Activated naive CD4-positive, alpha-beta T cell (primary cell): ENCODE results near the gene BICC1.
"Not testable (repeated sequence)": the region's sequence is repeated elsewhere in the genome, so short reads cannot be mapped to it uniquely, and the experiment has no call there.

Experiments
- DNase-seq, 4 experiments: peaks; one replicate each; lab custom pipeline; 2025; lab: John Stamatoyannopoulos, UW

The BICC1 gene

DNA sequence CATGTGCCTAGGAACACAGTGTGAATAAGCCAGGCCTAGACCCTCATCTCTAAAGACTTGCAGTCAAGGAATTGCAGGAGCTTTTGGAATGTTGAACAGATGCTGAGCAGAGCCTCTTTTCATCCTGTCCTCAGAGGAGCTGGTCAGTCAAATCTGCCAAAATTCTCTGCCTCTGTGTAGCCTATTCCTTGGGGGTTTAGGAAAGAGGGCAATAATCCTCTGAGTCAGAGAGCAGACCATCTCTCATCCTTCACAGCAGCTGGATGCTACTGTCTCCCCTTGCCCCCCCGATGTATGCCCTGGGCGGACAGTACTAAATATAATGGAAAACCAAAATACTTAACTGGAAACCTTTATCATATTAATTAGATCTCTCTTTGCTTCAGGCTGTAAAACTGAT lies 52.6 kb downstream of the BICC1 start:
- DNase-seq: no peak

DNA sequence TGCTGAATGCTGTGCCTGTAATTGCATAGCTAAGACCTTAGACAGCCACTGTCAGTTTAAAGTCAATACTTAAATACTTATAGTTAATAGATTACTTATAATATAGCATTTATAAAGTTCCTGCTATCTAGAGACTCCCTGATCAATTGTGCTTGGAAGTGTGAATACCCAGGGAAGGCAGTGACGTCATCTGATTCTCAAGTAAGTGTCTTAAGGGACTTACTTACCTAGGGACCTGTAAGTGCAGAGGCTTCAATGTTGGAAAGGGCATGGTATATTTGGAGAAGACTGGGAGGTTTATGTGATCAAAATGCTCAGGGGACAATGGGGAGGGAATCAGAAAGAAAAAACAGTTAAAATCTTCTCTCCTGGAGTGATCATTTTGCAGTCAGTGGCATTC lies 55.0 kb downstream of the BICC1 start:
- no peak for DNase-seq

DNA sequence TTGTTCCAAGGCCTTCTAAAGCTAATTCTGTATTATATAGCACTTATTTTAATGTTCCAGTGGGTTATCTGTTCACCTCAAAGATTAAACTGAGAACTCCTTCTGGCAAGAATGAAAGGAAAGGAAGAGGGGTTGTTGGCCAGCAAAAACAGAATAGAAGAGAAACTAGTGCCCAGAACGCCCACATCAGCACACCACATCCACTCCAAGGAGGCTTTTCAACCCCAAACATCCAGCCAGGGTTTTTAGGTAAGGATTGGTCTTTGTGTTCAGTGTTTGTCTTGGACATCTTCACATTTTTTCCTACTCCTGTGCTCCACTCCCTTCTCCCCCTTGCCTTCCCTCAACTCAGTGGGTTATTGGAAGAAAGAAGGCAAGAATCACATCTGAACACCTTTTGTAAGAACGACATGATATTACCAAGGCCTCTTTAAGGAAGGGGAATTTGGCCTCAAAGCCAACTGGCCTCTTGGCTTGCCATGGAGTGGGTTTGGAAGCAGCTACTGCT lies 55.8 kb downstream of the BICC1 start:
- DNase-seq: no peak

DNA sequence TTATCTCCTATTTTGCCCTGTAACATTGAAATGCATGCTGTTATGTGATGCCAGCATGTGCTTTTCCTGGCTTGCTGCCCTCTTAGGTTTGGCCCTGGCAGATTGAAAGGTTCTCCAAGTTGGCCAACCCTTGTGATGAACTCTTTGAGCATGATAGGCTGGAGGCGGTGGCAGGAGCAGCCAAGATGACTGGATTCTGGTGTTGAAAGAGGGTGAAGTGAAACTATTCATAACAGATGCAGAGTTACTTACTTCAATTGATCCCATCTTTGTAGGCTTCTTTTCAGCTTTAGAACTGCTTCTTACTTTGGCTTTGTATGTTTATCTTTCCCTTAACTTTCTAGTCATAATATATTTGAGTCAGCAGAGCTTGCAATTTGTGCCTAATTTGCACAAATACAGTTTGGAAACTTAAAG lies 57.6 kb downstream of the BICC1 start:
- DNase-seq: no peak

DNA sequence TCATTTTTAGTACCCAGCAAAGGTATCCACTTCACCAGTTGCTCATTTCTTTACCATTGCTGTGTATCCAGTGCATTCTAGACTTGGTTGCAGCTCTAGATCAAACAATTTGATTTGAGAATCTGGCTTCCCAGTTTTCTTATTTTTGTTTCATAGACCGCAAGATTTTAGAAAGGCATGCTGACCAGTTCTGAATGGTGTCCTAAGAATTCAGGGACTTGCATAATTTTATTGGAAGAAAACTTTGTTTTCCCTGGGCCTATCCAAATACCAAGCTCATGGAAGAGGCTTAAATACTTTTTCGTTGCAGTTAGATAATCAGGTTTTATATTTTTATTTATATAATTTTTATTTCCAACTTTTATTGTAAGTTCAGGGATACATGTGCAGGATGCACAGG lies 58.3 kb downstream of the BICC1 start:
- no peak for DNase-seq

DNA sequence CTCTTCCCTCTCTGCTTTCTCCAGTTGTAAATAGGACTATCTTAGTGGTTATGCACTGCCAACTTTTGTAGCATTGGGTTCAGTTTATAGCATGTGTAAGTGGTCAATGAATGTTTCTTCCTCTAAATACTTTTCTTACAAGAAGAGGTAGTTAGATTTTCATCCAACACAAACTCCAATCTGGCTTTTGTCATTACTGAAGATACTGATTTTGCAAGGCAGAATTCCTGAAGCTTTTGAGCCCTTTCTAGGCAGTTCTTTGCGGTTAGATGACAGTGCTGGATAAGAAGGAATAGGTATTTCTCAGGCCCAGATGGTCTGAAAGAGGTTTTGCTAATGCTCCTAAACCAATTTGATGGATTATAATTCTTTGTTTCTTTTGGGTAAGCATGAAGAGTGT lies 60.5 kb downstream of the BICC1 start:
- no peak for DNase-seq

GRCh38 chr10:58574058-58574457 lies 61.4 kb downstream of the BICC1 start:
- no peak for DNase-seq

GRCh38 chr10:58575491-58575890 lies 62.8 kb downstream of the BICC1 start:
- DNase-seq: no peak

GRCh38 chr10:58576751-58577436 lies 64.2 kb downstream of the BICC1 start:
- no peak for DNase-seq

GRCh38 chr10:58577437-58577777 lies 64.7 kb downstream of the BICC1 start:
- no peak for DNase-seq

DNA sequence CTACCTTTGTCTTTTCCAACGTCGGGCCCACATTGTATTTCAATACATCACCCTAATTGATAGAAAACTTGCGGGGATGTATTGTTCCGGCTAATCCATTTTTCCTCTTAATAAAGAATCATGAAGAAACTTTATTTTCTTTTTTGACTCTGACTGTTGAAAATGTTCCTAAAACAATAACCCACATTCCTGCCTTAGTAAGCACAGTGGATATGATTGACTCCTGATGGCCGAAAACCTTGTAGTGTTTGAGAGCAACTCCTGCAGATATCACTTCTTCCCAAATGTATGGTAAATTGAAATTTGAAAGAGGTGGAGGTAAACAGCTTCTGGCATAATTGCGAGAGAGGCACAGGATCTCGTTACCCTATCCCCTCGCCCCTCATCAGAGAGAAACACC lies 65.7 kb downstream of the BICC1 start:
- DNase-seq: no peak

DNA sequence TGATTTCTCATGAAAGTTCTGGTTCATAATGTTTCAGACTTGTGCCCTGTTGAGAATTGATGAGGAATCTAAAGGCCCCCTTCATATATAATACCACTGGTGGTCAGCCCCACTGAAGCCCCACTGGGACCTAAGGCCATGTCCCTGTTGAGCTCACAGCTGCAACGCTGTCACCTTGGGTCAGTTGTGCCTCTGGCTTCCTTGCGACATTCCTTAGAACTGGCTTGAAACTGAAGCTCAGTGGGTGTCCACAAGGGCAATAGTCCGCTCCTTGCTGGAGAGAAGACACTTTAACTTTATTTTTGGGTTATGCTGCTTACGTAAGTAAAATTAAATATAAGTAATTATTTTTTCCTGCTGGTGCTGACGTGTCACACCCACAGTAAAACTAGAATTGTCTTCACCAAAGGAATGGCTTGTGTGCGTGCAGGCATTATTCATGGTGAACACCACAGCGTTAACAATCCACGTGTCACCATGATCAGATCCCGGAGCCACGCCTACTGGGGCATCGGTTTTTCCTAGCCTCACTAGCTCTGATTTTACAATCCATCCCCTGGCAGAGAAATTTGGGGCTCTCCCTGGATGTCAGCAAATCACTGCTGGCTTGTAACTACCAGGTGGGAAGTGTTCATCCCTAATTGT lies 66.5 kb downstream of the BICC1 start:
- no peak for DNase-seq

DNA sequence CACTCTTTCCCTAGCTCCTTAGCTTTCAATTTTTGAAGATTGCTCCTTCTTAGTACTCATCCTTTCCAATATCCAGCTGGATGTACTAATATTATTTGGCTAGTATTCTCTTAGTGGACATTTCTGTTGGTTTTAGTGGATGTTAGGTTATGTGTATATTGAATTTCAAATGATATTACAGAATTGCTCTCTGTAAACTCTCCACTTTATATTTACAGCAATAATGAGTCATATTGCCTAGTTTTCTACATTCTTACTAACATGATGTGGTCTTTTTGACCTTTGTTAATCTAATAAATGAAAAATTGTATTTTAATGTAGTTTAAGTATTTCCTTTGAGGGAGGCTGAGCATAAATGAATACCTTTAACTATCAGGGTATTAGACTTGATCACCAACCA lies 69.4 kb downstream of the BICC1 start:
- no peak for DNase-seq

- no peak for DNase-seq
Observed at GRCh38 chr10:58585435-58585834, 72.8 kb downstream of the BICC1 start.

DNA sequence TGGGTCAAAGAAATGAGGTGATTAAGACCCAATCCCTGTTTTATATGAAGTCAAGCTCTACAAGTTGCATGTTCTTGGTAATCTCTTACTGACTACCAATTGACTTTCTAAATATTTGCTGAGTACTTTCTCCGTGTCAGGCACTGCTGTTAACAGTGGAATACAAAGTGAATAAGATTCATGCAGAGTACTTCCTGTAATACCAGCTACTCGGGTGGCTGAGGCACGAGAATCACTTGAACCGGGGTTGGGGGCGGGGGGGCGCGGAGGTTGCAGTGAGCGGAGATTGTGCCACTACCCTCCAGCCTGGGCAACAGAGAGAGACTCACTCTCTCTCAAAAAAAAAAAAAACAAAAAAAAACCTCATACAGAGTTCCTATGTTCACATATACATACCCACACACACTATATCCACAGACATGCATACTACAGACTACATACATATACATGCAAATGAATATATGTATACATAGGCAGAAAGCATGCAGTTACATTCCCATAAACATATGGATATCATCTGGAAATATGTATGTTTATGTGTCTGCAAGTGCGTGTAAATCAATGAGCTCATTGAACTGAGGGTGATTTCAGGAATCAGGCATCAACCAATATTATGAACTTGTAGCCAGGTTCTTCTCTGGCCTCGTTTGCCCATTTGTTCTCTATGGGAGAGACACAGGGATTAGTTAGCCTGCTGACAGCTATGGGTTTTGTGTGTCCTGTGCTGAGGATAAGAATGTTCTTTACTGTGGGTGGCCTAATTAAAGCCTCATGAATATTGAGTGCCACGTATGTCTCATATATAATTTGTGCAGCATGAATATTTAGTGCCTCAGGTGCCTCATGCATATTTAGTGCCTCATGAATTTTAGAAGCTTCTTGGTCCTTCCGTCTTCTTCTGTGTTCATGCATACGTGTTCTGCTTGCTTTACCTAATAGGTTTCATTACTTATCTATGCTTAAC lies 73.9 kb downstream of the BICC1 start:
- no peak for DNase-seq

DNA sequence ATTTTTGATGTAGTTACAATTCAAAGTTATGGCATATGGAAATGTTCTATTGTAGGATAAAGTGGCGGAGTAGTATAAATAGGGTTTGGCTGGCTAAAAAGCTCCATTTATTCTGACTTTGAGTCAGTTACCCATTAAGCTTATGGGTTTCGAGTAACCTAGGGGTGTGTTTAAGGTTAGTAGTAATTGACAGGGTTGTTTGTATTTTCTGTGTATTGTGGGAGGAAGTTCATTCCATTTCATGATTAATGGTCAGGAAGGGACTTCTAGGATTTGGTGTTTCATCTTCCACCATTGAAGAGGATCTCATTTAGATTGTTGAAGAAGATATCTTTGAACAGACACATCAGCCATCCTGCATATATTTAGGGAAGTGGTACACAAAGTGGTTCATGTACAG lies 75.0 kb downstream of the BICC1 start:
- no peak for DNase-seq

DNA sequence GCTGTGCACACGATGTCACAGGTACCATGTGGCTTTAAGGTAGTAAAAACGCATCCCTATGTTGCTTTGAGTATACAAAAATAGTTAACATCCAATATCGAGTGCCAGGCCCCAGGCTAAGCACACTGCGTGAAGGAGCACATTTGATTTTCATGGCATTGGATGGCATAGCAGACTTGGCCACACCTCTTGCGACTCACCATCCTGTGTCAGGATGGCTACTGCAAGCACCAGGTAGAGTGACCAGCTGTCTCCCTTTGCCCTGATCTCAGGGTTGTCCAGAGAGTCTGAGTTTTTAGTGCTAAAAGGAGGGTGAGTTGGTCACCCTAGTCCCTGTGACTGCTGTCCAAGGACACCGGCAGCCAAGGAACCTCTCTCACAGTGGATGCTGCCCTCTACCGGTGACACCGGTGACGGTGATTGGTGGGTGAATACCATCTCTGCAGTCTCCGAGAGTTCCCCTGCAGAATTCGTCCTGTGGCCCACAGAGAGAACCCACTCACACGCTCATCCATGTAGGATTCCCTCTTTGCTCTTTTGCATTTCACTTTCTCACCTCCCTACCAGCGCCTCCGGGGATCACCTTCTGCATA lies 76.1 kb downstream of the BICC1 start:
- DNase-seq: no peak

DNA sequence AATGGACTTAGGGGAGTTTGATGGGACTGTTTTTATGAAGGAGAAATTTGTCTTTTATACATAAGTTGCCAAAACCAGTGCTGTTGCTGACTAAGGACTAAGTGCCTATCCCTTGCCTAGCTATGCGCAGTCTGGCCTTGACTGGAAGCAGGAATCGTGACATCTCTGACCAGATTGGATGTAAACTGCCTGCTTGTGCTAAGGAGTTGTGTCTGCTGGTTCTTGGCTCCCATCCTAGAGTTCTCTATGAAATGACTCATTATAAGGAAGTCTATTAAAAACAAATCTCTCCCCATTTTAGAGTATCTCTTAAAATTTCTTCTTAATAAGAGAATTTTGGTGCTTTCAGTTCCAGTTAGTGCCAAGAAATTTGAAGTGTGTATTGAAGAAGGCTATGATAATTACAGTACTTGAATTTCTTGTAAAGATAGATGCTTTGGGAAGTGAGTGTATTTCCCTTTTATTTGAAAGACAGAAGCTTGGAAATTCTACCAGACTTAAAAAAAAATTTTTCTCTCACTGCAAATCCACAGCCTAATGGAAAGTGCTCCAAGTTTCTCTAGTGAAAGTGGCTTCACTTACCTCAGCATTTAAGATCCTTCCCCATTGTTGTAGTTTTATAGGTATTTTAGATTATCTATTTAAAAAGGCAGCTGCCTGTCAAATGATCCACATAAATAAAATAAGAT lies 77.6 kb downstream of the BICC1 start:
- DNase-seq: no peak

- DNase-seq: no peak
Observed at GRCh38 chr10:58590924-58591323, 78.3 kb downstream of the BICC1 start.

DNA sequence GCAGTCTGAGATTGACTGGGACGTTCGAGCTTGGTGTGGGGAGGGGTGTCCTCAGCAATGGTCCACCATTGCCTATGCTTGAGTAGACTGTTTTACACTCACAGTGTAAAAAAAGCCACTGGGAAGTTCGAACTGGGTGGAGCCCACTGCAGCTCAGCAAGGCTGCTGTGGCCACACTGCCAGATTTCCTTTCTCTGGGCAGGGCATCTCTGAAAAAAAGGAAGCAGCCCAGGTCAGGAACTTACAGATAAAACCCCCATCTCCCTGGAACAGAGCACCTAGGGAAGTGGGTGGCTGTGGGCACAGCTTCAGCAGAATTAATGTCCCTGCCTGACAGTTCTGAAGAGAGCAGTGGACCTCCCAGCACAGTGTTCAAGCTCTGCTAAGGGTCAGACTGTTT lies 80.3 kb downstream of the BICC1 start:
- no peak for DNase-seq

DNA sequence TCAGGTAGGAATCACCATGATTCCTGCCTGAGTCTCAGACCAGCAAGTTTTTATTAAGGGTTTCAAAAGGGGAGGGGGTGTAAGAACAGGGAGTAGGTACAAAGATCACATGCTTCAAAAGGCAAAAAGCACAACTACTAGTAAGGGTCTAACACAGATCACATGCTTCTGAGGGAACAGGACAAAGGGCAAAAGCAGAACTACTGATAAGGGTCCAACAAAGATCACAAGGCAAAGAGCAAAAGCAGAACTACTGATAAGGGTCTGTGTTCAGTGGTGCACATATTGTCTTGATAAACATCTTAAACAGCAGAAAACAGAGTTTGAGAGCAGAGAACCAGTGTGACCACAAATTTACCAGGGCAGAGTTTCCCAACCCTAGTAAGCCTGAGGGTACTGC lies 84.5 kb downstream of the BICC1 start:
- not testable (repeated sequence) for DNase-seq
